ENCODE data around the gene SYTL2. TPM values are rescaled to one million over a fixed set of nuclear protein-coding genes. Genes with fewer than 3 reads are reported as not detected.

The SYTL2 gene
- total RNA-seq, 1 donor from 2014 or later = 51.1 TPM

- peak overlapping the region; percentile 47 to 80 (median 65) for H3K9ac ChIP-seq (ENCODE audit: low read depth in 1 of 3, low read length in 3 of 3)
- H3K9me3 ChIP-seq (ENCODE audit: control insufficient read depth in 3 of 3, low read length in 3 of 3) = no peaks in the 10 kb centered on the region
- no peaks in the 10 kb centered on the region for H3K36me3 ChIP-seq (ENCODE audit: control insufficient read depth in 3 of 3, insufficient read depth in 3 of 3, low read length in 3 of 3)
- no peak overlapping the region for H3K27ac ChIP-seq (ENCODE audit: low read depth, low read length)
- no peaks in the 10 kb centered on the region for H3K27me3 ChIP-seq (ENCODE audit: control insufficient read depth in 3 of 3, insufficient read depth in 3 of 3, low read length in 3 of 3)
- H3K4me3 ChIP-seq (ENCODE audit: low read length in 3 of 3) = peak overlapping the region; percentile 69 to 81 (median 76)
- H3K4me1 ChIP-seq (ENCODE audit: control insufficient read depth in 3 of 3, insufficient read depth in 3 of 3, low read length in 3 of 3) = peaks cover 7 to 9% (median 8%) of the 10 kb centered on the region in 3 donors
These were observed 683 bp upstream of the SYTL2 start for GRCh38 chr11:85811624-85812023.

GRCh38 chr11:85810521-85810870, 445 bp downstream of the SYTL2 start:
- Histone ChIP-seq H3K9ac (ENCODE audit: low read depth in 1 of 3, low read length in 3 of 3) (peak overlapping the region; percentile 69 to 80 (median 71)), H3K36me3 (ENCODE audit: control insufficient read depth in 3 of 3, insufficient read depth in 3 of 3, low read length in 3 of 3) (no peaks in the 10 kb centered on the region), H3K4me1 (ENCODE audit: control insufficient read depth in 3 of 3, insufficient read depth in 3 of 3, low read length in 3 of 3) (peaks cover 7 to 9% (median 8%) of the 10 kb centered on the region in 3 donors), H3K9me3 (ENCODE audit: control insufficient read depth in 3 of 3, low read length in 3 of 3) (no peaks in the 10 kb centered on the region), H3K27ac (ENCODE audit: low read depth, low read length) (peak overlapping the region; percentile 10), H3K27me3 (ENCODE audit: control insufficient read depth in 3 of 3, insufficient read depth in 3 of 3, low read length in 3 of 3) (no peaks in the 10 kb centered on the region), H3K4me3 (ENCODE audit: low read length in 3 of 3) (peak overlapping the region; percentile 76 to 85 (median 81))

- peaks cover 7 to 9% (median 8%) of the 10 kb centered on the region in 3 donors for H3K4me1 ChIP-seq (ENCODE audit: control insufficient read depth in 3 of 3, insufficient read depth in 3 of 3, low read length in 3 of 3)
- peak overlapping the region; percentile 76 to 85 (median 81) for H3K4me3 ChIP-seq (ENCODE audit: low read length in 3 of 3)
- no peaks in the 10 kb centered on the region for H3K36me3 ChIP-seq (ENCODE audit: control insufficient read depth in 3 of 3, insufficient read depth in 3 of 3, low read length in 3 of 3)
- H3K9me3 ChIP-seq (ENCODE audit: control insufficient read depth in 3 of 3, low read length in 3 of 3) = no peaks in the 10 kb centered on the region
- H3K9ac ChIP-seq (ENCODE audit: low read depth in 1 of 3, low read length in 3 of 3) = peak overlapping the region in 1 of 3 donors; percentile 80
- no peak overlapping the region for H3K27ac ChIP-seq (ENCODE audit: low read depth, low read length)
- H3K27me3 ChIP-seq (ENCODE audit: control insufficient read depth in 3 of 3, insufficient read depth in 3 of 3, low read length in 3 of 3) = no peaks in the 10 kb centered on the region
These were observed 1.1 kb downstream of the SYTL2 start for GRCh38 chr11:85809863-85810262.

GRCh38 chr11:85809191-85809590, 1.8 kb downstream of the SYTL2 start:
- Histone ChIP-seq H3K27me3 (ENCODE audit: control insufficient read depth in 3 of 3, insufficient read depth in 3 of 3, low read length in 3 of 3) (no peaks in the 10 kb centered on the region), H3K9me3 (ENCODE audit: control insufficient read depth in 3 of 3, low read length in 3 of 3) (no peaks in the 10 kb centered on the region), H3K4me3 (ENCODE audit: low read length in 3 of 3) (no peak overlapping the region), H3K9ac (ENCODE audit: low read depth in 1 of 3, low read length in 3 of 3) (no peak overlapping the region), H3K27ac (ENCODE audit: low read depth, low read length) (no peak overlapping the region), H3K36me3 (ENCODE audit: control insufficient read depth in 3 of 3, insufficient read depth in 3 of 3, low read length in 3 of 3) (no peaks in the 10 kb centered on the region), H3K4me1 (ENCODE audit: control insufficient read depth in 3 of 3, insufficient read depth in 3 of 3, low read length in 3 of 3) (peaks cover 7 to 9% (median 8%) of the 10 kb centered on the region in 3 donors)

GRCh38 chr11:85806876-85807275, 4.1 kb downstream of the SYTL2 start:
- H3K9me3 ChIP-seq (ENCODE audit: control insufficient read depth in 3 of 3, low read length in 3 of 3) = no peaks in the 10 kb centered on the region
- H3K9ac ChIP-seq (ENCODE audit: low read depth in 1 of 3, low read length in 3 of 3) = no peak overlapping the region
- no peaks in the 10 kb centered on the region for H3K27me3 ChIP-seq (ENCODE audit: control insufficient read depth in 3 of 3, insufficient read depth in 3 of 3, low read length in 3 of 3)
- no peak overlapping the region for H3K4me3 ChIP-seq (ENCODE audit: low read length in 3 of 3)
- H3K27ac ChIP-seq (ENCODE audit: low read depth, low read length) = no peak overlapping the region
- peaks cover 7 to 9% (median 8%) of the 10 kb centered on the region in 3 donors for H3K4me1 ChIP-seq (ENCODE audit: control insufficient read depth in 3 of 3, insufficient read depth in 3 of 3, low read length in 3 of 3)
- H3K36me3 ChIP-seq (ENCODE audit: control insufficient read depth in 3 of 3, insufficient read depth in 3 of 3, low read length in 3 of 3) = no peaks in the 10 kb centered on the region

GRCh38 chr11:85806016-85806415, 4.9 kb downstream of the SYTL2 start:
- H3K4me3 ChIP-seq (ENCODE audit: low read length in 3 of 3) = no peak overlapping the region
- H3K27me3 ChIP-seq (ENCODE audit: control insufficient read depth in 3 of 3, insufficient read depth in 3 of 3, low read length in 3 of 3) = no peaks in the 10 kb centered on the region
- H3K36me3 ChIP-seq (ENCODE audit: control insufficient read depth in 3 of 3, insufficient read depth in 3 of 3, low read length in 3 of 3) = no peaks in the 10 kb centered on the region
- H3K27ac ChIP-seq (ENCODE audit: low read depth, low read length) = no peak overlapping the region
- H3K4me1 ChIP-seq (ENCODE audit: control insufficient read depth in 3 of 3, insufficient read depth in 3 of 3, low read length in 3 of 3) = peaks cover 7 to 9% (median 8%) of the 10 kb centered on the region in 3 donors
- no peaks in the 10 kb centered on the region for H3K9me3 ChIP-seq (ENCODE audit: control insufficient read depth in 3 of 3, low read length in 3 of 3)
- no peak overlapping the region for H3K9ac ChIP-seq (ENCODE audit: low read depth in 1 of 3, low read length in 3 of 3)

- no peak overlapping the region for H3K9ac ChIP-seq (ENCODE audit: low read depth in 1 of 3, low read length in 3 of 3)
- peaks cover 2 to 7% (median 4%) of the 10 kb centered on the region in 3 donors for H3K4me1 ChIP-seq (ENCODE audit: control insufficient read depth in 3 of 3, insufficient read depth in 3 of 3, low read length in 3 of 3)
These were observed 5.6 kb downstream of the SYTL2 start for GRCh38 chr11:85805387-85805786.

GRCh38 chr11:85803920-85804319, 7.0 kb downstream of the SYTL2 start:
- H3K27me3 ChIP-seq (ENCODE audit: control insufficient read depth in 3 of 3, insufficient read depth in 3 of 3, low read length in 3 of 3) = no peaks in the 10 kb centered on the region
- H3K9ac ChIP-seq (ENCODE audit: low read depth in 1 of 3, low read length in 3 of 3) = no peak overlapping the region
- H3K27ac ChIP-seq (ENCODE audit: low read depth, low read length) = no peak overlapping the region
- H3K9me3 ChIP-seq (ENCODE audit: control insufficient read depth in 3 of 3, low read length in 3 of 3) = no peaks in the 10 kb centered on the region
- peaks cover 0 to 3% (median 0%) of the 10 kb centered on the region in 3 donors for H3K4me1 ChIP-seq (ENCODE audit: control insufficient read depth in 3 of 3, insufficient read depth in 3 of 3, low read length in 3 of 3)
- no peak overlapping the region for H3K4me3 ChIP-seq (ENCODE audit: low read length in 3 of 3)
- H3K36me3 ChIP-seq (ENCODE audit: control insufficient read depth in 3 of 3, insufficient read depth in 3 of 3, low read length in 3 of 3) = no peaks in the 10 kb centered on the region

More at GRCh38 chr11:85805387-85805786, 5.6 kb downstream of the SYTL2 start:
- H3K9me3 ChIP-seq (ENCODE audit: control insufficient read depth in 3 of 3, low read length in 3 of 3) = no peaks in the 10 kb centered on the region
- no peak overlapping the region for H3K27ac ChIP-seq (ENCODE audit: low read depth, low read length)
- H3K36me3 ChIP-seq (ENCODE audit: control insufficient read depth in 3 of 3, insufficient read depth in 3 of 3, low read length in 3 of 3) = no peaks in the 10 kb centered on the region
- no peaks in the 10 kb centered on the region for H3K27me3 ChIP-seq (ENCODE audit: control insufficient read depth in 3 of 3, insufficient read depth in 3 of 3, low read length in 3 of 3)
- no peak overlapping the region for H3K4me3 ChIP-seq (ENCODE audit: low read length in 3 of 3)

GRCh38 chr11:85803303-85803702, 7.6 kb downstream of the SYTL2 start:
- no peak overlapping the region for H3K9ac ChIP-seq (ENCODE audit: low read depth in 1 of 3, low read length in 3 of 3)
- no peaks in the 10 kb centered on the region for H3K36me3 ChIP-seq (ENCODE audit: control insufficient read depth in 3 of 3, insufficient read depth in 3 of 3, low read length in 3 of 3)
- no peak overlapping the region for H3K4me3 ChIP-seq (ENCODE audit: low read length in 3 of 3)
- H3K27ac ChIP-seq (ENCODE audit: low read depth, low read length) = no peak overlapping the region
- no peaks in the 10 kb centered on the region for H3K27me3 ChIP-seq (ENCODE audit: control insufficient read depth in 3 of 3, insufficient read depth in 3 of 3, low read length in 3 of 3)
- H3K9me3 ChIP-seq (ENCODE audit: control insufficient read depth in 3 of 3, low read length in 3 of 3) = no peaks in the 10 kb centered on the region
- peaks cover 0 to 3% (median 0%) of the 10 kb centered on the region in 3 donors for H3K4me1 ChIP-seq (ENCODE audit: control insufficient read depth in 3 of 3, insufficient read depth in 3 of 3, low read length in 3 of 3)

- no peaks in the 10 kb centered on the region for H3K9me3 ChIP-seq (ENCODE audit: control insufficient read depth in 3 of 3, low read length in 3 of 3)
- H3K4me3 ChIP-seq (ENCODE audit: low read length in 3 of 3) = no peak overlapping the region
- no peaks in the 10 kb centered on the region for H3K36me3 ChIP-seq (ENCODE audit: control insufficient read depth in 3 of 3, insufficient read depth in 3 of 3, low read length in 3 of 3)
- H3K27ac ChIP-seq (ENCODE audit: low read depth, low read length) = no peak overlapping the region
- peaks cover 0 to 3% (median 0%) of the 10 kb centered on the region in 3 donors for H3K4me1 ChIP-seq (ENCODE audit: control insufficient read depth in 3 of 3, insufficient read depth in 3 of 3, low read length in 3 of 3)
- no peaks in the 10 kb centered on the region for H3K27me3 ChIP-seq (ENCODE audit: control insufficient read depth in 3 of 3, insufficient read depth in 3 of 3, low read length in 3 of 3)
- no peak overlapping the region for H3K9ac ChIP-seq (ENCODE audit: low read depth in 1 of 3, low read length in 3 of 3)
These were observed 9.4 kb downstream of the SYTL2 start for GRCh38 chr11:85801527-85801926.

All from skeletal muscle tissue (tissue), 4 donors.